Hematopoietic multipotent progenitor cell treated with erythropoietin and hydrocortisone succinate and interleukin-3 and kit ligand, for 17 days (in vitro differentiated cells): ENCODE data around the gene DLEC1.

Source experiments
- DNase-seq: peaks from one replicate; pipeline ENCODE4 v3.0.0-alpha.2; 2015; ENCODE audit warnings: low spot score

DLEC1 gene

GRCh38 chr3:38136777-38137614 lies 98.0 kb downstream of the DLEC1 start, which contains the start of gene ACAA1:
ACAA1 (minus strand) TSS chr3:38137127; CDS start chr3:38137035, 92 bp downstream.
- peak; percentile 98 for DNase-seq

- DNase-seq = peak; percentile 32
Observed at GRCh38 chr3:38137615-38138348, 98.8 kb downstream of the DLEC1 start.

- DNase-seq = peak; percentile 47
Observed at GRCh38 chr3:38138349-38139190, 99.6 kb downstream of the DLEC1 start, which contains the start of gene MYD88. MYD88 (plus strand) TSS chr3:38138661; CDS start chr3:38138701, 40 bp downstream.

- no peak for DNase-seq
Observed at GRCh38 chr3:38139191-38139590, 100.2 kb downstream of the DLEC1 start.

- DNase-seq = no peak
Observed at GRCh38 chr3:38139652-38140051, 100.6 kb downstream of the DLEC1 start.

GRCh38 chr3:38140326-38141172 lies 101.5 kb downstream of the DLEC1 start:
- DNase-seq = no peak

GRCh38 chr3:38141173-38141951 lies 102.4 kb downstream of the DLEC1 start:
- DNase-seq = no peak

GRCh38 chr3:38141952-38142273 lies 102.9 kb downstream of the DLEC1 start:
- no peak for DNase-seq

GRCh38 chr3:38142959-38143358 lies 104.0 kb downstream of the DLEC1 start:
- DNase-seq = no peak

- DNase-seq = no peak
Observed at GRCh38 chr3:38143511-38143910, 104.5 kb downstream of the DLEC1 start.

GRCh38 chr3:38146504-38146903 lies 107.5 kb downstream of the DLEC1 start:
- DNase-seq = no peak

GRCh38 chr3:38147421-38147820 lies 108.4 kb downstream of the DLEC1 start:
- DNase-seq = no peak

- DNase-seq = no peak
Observed at GRCh38 chr3:38148311-38148882, 109.4 kb downstream of the DLEC1 start.

- no peak for DNase-seq
Observed at GRCh38 chr3:38149708-38150107, 110.7 kb downstream of the DLEC1 start.

GRCh38 chr3:38150780-38151528 lies 111.9 kb downstream of the DLEC1 start:
- peak; percentile 45 for DNase-seq

- DNase-seq = no peak
Observed at GRCh38 chr3:38151667-38152265, 112.8 kb downstream of the DLEC1 start.

- DNase-seq = no peak
Observed at GRCh38 chr3:38152609-38153008, 113.6 kb downstream of the DLEC1 start.

GRCh38 chr3:38153221-38153620 lies 114.2 kb downstream of the DLEC1 start:
- no peak for DNase-seq

- DNase-seq = no peak
Observed at GRCh38 chr3:38154033-38154494, 115.1 kb downstream of the DLEC1 start.
